HG03354 (cell line): Measurements from ENCODE around the gene PCNA.
"Not testable (repeated sequence)": the region's sequence is repeated elsewhere in the genome, so short reads cannot be mapped to it uniquely, and the experiment has no call there.

Source experiments
- ATAC-seq: cut with Tn5 transposase; IDR thresholded peaks from one replicate; pipeline ENCODE4 v1.9.1; 2021; ENCODE audit warnings: mild to moderate bottlenecking; ENCODE audit not compliant: unreplicated experiment, poor library complexity, severe bottlenecking

PCNA gene

DNA sequence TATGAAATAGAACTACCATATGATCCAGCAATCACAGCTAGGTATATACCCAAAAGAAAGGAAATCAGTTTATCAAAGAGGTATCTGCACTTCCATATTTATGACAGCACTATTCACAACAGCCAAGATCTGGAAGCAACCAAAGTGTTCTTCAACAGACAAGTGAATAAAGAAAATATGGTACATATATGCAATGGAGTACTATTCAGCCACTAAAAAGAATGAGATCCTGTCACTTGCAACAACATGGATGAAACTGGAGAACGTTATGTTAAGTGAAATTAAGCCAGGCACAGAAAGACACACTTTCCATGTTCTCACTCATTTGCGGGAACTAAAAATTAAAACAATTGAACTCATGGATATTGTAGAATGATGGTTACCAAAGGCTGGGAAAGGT is 15.3 kb downstream of the PCNA start:
- no peak for ATAC-seq

- ATAC-seq, result no peak
These were observed 18.9 kb downstream of the PCNA start for GRCh38 chr20:5100684-5101347.

GRCh38 chr20:5099909-5100308 is 19.8 kb downstream of the PCNA start:
- not testable (repeated sequence) for ATAC-seq

GRCh38 chr20:5099009-5099408 is 20.7 kb downstream of the PCNA start:
- ATAC-seq, result not testable (repeated sequence)

GRCh38 chr20:5096463-5096862 is 23.3 kb downstream of the PCNA start:
- no peak for ATAC-seq

GRCh38 chr20:5095931-5096330 is 23.8 kb downstream of the PCNA start:
- ATAC-seq, result no peak

DNA sequence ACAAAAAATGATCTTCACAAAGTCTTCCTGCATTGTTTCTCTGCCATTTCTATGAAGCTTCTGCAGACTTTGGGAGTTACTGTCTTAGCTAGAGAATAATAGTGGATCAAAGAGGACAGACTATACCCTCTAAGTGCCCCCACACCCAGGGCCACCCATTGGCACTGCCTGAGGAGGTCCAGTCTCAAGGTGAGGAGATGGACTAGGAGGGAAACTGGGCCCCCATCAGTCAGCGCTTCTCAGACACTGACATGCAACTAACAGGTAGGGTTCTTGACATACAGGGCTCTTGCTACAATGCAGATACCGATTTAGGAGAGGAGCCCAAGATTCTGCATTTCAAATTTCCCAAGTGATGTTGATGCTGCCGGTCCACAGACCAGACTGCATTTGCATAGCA is 24.3 kb downstream of the PCNA start:
- no peak for ATAC-seq

- ATAC-seq, result no peak
These were observed 26.9 kb downstream of the PCNA start for GRCh38 chr20:5092765-5093339.

GRCh38 chr20:5091902-5092301 is 27.9 kb downstream of the PCNA start:
- no peak for ATAC-seq

GRCh38 chr20:5090191-5090590 is 29.6 kb downstream of the PCNA start:
- no peak for ATAC-seq

DNA sequence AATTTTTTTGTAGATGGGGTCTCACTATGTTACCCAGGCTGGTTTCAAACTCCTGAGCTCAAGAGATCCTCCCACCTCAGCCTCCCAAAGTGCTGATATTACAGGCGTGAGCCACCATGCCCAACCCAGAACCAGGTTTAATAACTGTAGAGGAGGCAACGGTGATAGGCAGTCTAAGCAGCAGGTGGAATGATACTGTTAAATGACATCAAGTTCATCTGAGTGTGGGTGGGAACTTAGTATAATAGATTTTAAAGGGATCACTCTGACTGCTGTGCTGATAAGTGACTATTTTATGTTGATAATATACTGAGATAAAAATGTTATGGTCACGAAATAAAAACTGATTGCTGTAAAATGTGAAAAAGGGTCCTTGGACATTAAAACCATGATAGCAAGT is 31.1 kb downstream of the PCNA start:
- ATAC-seq, result no peak

DNA sequence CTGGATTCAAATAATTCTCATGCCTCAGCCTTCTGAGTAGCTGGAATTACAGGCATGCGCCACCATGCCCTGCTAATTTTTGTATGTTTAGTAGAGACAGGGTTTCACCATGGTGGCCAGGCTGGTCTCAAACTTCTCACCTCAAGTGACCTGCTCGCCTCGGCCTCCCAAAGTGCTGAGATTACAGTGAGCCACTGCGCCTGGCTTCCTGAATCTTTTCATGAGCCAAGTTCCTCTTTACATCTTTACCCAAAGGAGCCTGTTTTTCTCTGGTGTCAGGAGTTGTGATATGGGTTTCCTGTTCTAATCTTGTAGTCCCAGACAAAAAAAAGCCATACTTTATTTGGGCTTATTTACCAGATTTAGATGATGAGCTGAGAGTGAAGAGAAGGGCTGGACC is 34.4 kb downstream of the PCNA start:
- no peak for ATAC-seq

- ATAC-seq, result peak; percentile 40
These were observed 39.3 kb downstream of the PCNA start for GRCh38 chr20:5080384-5080877.

GRCh38 chr20:5078399-5078958 is 41.3 kb downstream of the PCNA start:
- ATAC-seq, result peak; percentile 96

DNA sequence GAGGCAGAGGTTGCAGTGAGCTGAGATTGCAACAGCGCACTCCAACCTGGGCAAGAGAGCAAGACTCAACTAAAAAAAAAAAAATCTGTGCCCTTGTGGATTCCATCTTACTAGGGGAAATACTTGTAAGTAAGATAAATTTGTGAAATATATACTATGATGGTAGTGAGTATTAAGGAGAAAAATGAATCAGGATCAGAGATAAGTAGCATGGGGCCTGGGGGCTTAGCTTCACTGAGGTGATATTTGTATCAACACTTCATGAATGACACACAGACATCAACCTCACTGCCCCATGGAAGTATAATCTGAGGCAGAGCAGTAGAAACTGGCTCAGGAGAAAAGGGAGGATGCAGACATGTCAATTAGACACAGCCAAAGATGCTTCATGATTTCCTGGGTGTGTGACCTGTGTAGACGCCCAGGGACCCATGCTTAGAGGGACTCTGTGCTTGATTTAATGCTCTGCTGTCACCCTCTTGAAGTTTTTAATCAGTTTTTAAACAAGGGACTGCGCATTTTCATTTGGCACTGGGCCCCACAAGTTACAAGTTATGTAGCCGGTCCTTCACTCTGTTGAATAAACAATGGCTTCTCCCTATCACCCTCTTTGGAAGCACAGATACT is 41.9 kb downstream of the PCNA start:
- peak; percentile 12 for ATAC-seq

DNA sequence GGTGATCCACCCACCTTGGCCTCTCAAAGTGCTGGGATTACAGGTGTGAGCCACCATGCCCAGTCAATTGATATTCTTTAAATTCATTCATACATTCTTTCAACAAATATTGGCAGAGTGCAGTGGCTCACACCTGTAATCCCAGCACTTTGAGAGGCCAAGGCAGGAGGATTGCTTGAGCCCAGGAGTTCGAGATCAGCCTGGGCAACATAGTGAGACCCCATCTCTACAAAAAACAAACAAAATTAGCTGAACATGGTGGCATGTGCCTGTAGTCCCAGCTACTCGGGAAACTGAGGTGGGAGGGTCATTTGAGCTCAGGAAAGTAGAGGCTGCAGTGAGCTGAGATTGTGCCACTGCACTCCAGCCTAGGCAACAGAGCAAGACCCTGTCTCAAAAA is 42.8 kb downstream of the PCNA start:
- not testable (repeated sequence) for ATAC-seq

DNA sequence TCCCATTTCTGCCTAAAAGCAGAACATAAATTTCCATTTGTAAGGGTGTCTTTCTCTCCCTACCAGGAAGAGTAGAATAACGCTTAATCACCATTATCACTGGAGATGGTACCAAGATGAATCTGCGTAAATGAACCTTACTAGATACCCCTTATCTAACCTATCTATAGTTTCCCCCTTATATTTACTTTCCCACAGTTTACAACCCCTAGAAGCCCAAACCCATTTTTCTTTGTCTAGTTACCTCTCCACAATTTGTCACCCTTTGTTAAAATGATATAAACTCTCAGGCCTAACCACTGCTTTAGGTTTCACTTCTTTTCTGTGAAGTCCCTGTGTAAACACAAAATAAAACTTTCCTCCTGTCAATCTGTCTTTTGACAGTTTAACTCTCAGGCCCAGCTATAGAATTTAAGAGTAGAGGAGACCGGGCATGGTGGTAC is 45.5 kb downstream of the PCNA start:
- no peak for ATAC-seq

DNA sequence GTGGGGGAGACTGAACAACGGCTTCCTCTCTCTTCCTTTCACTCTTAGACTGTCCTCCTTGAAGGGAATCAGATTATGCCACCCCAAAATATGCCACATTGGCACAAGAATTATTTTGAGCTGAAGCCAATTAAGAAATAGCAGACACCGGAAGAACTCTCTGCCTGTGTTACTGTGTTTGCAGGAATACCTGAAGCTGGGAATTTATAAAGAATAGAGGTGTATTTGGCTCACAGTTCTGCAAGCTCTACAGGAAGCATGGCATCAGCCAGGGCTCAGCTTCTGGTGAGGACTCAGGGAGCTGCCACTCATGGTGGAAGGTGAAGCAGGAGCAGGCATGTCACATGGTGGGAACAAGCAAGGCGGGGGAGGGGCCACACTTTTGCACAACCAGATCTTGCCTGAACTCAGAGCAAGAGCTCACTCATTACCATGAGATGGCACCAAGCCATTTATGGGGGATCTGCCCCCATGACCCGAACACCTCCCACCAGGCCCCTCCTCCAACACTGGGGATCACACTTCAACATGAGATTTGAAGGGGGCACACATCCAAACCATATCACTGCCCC is 46.0 kb downstream of the PCNA start:
- no peak for ATAC-seq

DNA sequence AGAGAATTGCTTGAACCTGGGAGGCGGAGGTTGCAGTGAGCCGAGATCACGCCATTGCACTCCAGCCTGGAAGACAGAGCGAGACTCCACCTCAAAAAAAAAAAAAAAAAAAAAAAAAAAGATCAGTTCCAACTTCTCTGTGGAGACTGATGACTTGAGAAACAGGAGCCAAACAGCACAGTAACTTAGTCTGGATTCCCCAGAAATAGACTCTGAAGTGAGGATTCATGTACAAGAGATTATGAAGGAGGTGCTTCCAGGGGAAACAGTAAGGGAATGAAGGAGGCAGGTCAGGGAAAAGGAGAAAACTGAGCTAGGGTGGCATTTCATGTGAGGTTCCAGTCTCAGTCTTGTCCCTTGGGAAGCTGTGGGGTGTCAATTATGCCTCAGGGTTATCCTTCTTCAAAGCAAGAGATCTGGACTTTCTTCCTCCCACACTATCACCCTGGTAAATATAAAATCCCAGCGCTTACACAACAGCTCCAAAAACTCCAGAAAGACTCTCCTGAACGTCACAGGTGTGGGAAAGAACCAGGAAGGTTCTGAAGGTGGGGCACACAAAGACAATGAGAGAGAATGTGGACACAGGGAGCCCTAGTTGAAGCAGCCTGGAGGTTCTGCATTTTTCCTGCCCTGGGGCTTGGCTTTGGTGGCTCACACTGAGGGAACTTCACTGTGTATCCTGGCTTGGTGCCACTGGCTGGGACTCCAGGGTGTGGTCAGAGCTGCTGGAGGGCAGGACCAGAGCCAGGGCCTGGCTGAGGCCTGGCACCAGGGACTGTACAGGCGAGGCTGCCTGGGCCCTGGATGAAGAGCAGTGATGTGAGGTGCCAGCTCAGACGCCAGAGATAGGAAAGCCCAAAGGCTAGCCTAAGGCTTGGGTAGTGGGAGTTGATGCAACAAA is 46.8 kb downstream of the PCNA start:
- ATAC-seq, result no peak
